ENCODE measurements around the gene SNX21. TPM values are rescaled to one million over a fixed set of nuclear protein-coding genes. Genes with fewer than 3 reads are reported as not detected.

SNX21 gene
- total RNA-seq, 1 experiment from 2014 or later: 25.7 TPM

DNA sequence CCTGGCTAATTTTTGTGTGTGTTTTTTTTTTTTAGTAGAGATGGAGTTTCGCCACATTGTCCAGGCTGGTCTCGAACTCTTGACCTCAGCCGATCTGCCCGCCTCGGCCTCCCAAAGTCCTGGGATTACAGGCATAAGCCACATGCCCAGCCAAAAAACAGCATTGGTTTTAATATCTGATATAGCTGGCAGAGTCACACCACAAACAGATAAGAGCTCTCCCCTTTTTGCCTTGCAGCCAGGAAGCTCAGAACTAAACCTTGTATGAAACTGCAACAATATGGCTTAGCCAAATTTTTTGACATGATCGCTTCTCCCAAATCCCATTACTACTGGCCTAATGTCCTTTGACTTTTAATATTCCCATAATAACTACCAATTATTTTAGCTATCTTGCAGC is 18.7 kb downstream of the SNX21 start:
- Histone ChIP-seq H3K9me3 (ENCODE audit: control insufficient read depth, insufficient read depth, low read depth, low read length) (no peaks in the 10 kb centered on the region), H3K27me3 (ENCODE audit: control insufficient read depth, insufficient read depth, low read length) (no peaks in the 10 kb centered on the region), H3K4me3 (ENCODE audit: low read depth in 2 of 2, low read length in 2 of 2) (no peak overlapping the region), H3K4me1 (ENCODE audit: control insufficient read depth, insufficient read depth, low read length) (peaks cover 7% of the 10 kb centered on the region), H3K27ac (ENCODE audit: low read length) (no peak overlapping the region), H3K36me3 (ENCODE audit: control insufficient read depth, insufficient read depth, low read length) (no peaks in the 10 kb centered on the region; the same call in none of the 2 replicates)
- TF ChIP-seq TCF7L2 (IDR thresholded peaks at IDR 0.05; ENCODE audit: low read depth, low read length) (no peak), SIN3A (IDR thresholded peaks at IDR 0.05; ENCODE audit: borderline replicate concordance, insufficient read depth, low read depth, low read length) (no peak), POLR2AphosphoS5 (IDR thresholded peaks at IDR 0.05; ENCODE audit: low read depth, low read length) (no peak)
- TF ChIP-seq, protein P1, sequence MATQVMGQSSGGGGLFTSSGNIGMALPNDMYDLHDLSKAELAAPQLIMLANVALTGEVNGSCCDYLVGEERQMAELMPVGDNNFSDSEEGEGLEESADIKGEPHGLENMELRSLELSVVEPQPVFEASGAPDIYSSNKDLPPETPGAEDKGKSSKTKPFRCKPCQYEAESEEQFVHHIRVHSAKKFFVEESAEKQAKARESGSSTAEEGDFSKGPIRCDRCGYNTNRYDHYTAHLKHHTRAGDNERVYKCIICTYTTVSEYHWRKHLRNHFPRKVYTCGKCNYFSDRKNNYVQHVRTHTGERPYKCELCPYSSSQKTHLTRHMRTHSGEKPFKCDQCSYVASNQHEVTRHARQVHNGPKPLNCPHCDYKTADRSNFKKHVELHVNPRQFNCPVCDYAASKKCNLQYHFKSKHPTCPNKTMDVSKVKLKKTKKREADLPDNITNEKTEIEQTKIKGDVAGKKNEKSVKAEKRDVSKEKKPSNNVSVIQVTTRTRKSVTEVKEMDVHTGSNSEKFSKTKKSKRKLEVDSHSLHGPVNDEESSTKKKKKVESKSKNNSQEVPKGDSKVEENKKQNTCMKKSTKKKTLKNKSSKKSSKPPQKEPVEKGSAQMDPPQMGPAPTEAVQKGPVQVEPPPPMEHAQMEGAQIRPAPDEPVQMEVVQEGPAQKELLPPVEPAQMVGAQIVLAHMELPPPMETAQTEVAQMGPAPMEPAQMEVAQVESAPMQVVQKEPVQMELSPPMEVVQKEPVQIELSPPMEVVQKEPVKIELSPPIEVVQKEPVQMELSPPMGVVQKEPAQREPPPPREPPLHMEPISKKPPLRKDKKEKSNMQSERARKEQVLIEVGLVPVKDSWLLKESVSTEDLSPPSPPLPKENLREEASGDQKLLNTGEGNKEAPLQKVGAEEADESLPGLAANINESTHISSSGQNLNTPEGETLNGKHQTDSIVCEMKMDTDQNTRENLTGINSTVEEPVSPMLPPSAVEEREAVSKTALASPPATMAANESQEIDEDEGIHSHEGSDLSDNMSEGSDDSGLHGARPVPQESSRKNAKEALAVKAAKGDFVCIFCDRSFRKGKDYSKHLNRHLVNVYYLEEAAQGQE (IDR thresholded peaks at IDR 0.05; ENCODE audit: insufficient read depth in 1 of 2, low read depth in 2 of 2, low read length in 1 of 2): no peak
- TF ChIP-seq, protein P2, sequence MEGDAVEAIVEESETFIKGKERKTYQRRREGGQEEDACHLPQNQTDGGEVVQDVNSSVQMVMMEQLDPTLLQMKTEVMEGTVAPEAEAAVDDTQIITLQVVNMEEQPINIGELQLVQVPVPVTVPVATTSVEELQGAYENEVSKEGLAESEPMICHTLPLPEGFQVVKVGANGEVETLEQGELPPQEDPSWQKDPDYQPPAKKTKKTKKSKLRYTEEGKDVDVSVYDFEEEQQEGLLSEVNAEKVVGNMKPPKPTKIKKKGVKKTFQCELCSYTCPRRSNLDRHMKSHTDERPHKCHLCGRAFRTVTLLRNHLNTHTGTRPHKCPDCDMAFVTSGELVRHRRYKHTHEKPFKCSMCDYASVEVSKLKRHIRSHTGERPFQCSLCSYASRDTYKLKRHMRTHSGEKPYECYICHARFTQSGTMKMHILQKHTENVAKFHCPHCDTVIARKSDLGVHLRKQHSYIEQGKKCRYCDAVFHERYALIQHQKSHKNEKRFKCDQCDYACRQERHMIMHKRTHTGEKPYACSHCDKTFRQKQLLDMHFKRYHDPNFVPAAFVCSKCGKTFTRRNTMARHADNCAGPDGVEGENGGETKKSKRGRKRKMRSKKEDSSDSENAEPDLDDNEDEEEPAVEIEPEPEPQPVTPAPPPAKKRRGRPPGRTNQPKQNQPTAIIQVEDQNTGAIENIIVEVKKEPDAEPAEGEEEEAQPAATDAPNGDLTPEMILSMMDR (IDR thresholded peaks at IDR 0.05): no peak
- BruUV-seq (replicated peaks): no TSS peak
- POLR2A ChIA-PET: no interaction called here
- intact Hi-C loops (cut with micrococcal nuclease; ENCODE audit: unreplicated experiment) (no loop called here), in situ Hi-C loops (cut with HindIII; ENCODE audit: low pct_unique_long_range_greater_than_20kb, low sequenced_read_pairs) (no loop called here)
- no peak for ATAC-seq
- CTCF ChIA-PET: interaction anchor here (0.7 kb wide), 1 partner anchor 53 kb away, joined by 3 read pairs; no protein-coding TSS in a partner anchor
- no peak for DNase-seq (ENCODE audit: low read depth, low spot score)

DNA sequence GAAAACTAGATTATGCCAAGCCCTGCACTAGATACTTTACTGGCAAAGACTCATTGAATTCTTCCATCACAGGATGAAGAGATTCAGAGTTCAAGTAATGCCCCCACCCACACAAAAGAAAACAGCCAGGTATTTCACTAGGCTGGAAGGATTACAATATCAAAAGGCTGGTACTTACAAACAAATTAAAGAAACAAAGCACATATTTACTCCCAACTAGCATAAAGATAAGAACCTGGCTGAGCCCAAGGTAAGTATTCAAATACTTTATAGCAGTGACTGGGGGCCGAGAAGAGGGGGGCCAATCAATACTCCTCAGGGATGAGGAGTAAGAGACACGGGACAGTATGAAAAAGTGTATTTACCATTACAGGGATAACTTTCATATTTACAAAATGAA is 19.9 kb downstream of the SNX21 start:
- Histone ChIP-seq H3K4me1 (ENCODE audit: control insufficient read depth, insufficient read depth, low read length) (peaks cover 10% of the 10 kb centered on the region), H3K27ac (ENCODE audit: low read length) (no peak overlapping the region), H3K27me3 (ENCODE audit: control insufficient read depth, insufficient read depth, low read length) (no peaks in the 10 kb centered on the region), H3K36me3 (ENCODE audit: control insufficient read depth, insufficient read depth, low read length) (no peaks in the 10 kb centered on the region; the same call in none of the 2 replicates), H3K9me3 (ENCODE audit: control insufficient read depth, insufficient read depth, low read depth, low read length) (no peaks in the 10 kb centered on the region), H3K4me3 (ENCODE audit: low read depth in 2 of 2, low read length in 2 of 2) (no peak overlapping the region)
- intact Hi-C loops (cut with micrococcal nuclease; ENCODE audit: unreplicated experiment): no loop called here
- in situ Hi-C loops (cut with HindIII; ENCODE audit: low pct_unique_long_range_greater_than_20kb, low sequenced_read_pairs): no loop called here
- BruUV-seq (replicated peaks): no TSS peak
- DNase-seq (ENCODE audit: low read depth, low spot score) (no peak), ATAC-seq (no peak)
- TF ChIP-seq, protein P2 (IDR thresholded peaks at IDR 0.05): no peak
- TF ChIP-seq POLR2AphosphoS5 (IDR thresholded peaks at IDR 0.05; ENCODE audit: low read depth, low read length) (no peak), SIN3A (IDR thresholded peaks at IDR 0.05; ENCODE audit: borderline replicate concordance, insufficient read depth, low read depth, low read length) (no peak), TCF7L2 (IDR thresholded peaks at IDR 0.05; ENCODE audit: low read depth, low read length) (no peak)
- TF ChIP-seq, protein P1 (IDR thresholded peaks at IDR 0.05; ENCODE audit: insufficient read depth in 1 of 2, low read depth in 2 of 2, low read length in 1 of 2): no peak
- ChIA-PET POLR2A (no interaction called here), CTCF (no interaction called here)

Measured in Panc1 (cell line).